Measurements from ENCODE around the gene CELF2.

The CELF2 gene

GRCh38 chr10:11237571-11237970 lies 219.9 kb downstream of the CELF2 start:
- TF ChIP-seq TAF1 (IDR thresholded peaks at IDR 0.05; ENCODE audit: borderline replicate concordance, insufficient read depth, low read length), result no peak
- TF ChIP-seq FOXP2 (optimal IDR thresholded peaks at IDR 0.05; ENCODE audit: borderline replicate concordance, extremely low read depth, extremely low read length, insufficient read depth), result no peak

- no peak for TF ChIP-seq REST (IDR thresholded peaks at IDR 0.05; ENCODE audit: insufficient read depth in 1 of 2, low read depth in 2 of 2, low read length in 2 of 2)
- no peak for TF ChIP-seq POLR2AphosphoS5 (IDR thresholded peaks at IDR 0.05; ENCODE audit: low read depth, low read length)
- TF ChIP-seq TAF1 (IDR thresholded peaks at IDR 0.05; ENCODE audit: borderline replicate concordance, insufficient read depth, low read length), result no peak
- TF ChIP-seq SIN3A (IDR thresholded peaks at IDR 0.05; ENCODE audit: borderline replicate concordance, insufficient read depth, low read length), result no peak
- no peak for TF ChIP-seq FOXP2 (optimal IDR thresholded peaks at IDR 0.05; ENCODE audit: borderline replicate concordance, extremely low read depth, extremely low read length, insufficient read depth)
These were observed 221.2 kb downstream of the CELF2 start for GRCh38 chr10:11238893-11239292.

GRCh38 chr10:11240641-11241040 lies 223.0 kb downstream of the CELF2 start:
- TF ChIP-seq TAF1 (IDR thresholded peaks at IDR 0.05; ENCODE audit: borderline replicate concordance, insufficient read depth, low read length), result no peak
- no peak for TF ChIP-seq REST (IDR thresholded peaks at IDR 0.05; ENCODE audit: insufficient read depth in 1 of 2, low read depth in 2 of 2, low read length in 2 of 2)
- no peak for TF ChIP-seq POLR2AphosphoS5 (IDR thresholded peaks at IDR 0.05; ENCODE audit: low read depth, low read length)
- no peak for TF ChIP-seq FOXP2 (optimal IDR thresholded peaks at IDR 0.05; ENCODE audit: borderline replicate concordance, extremely low read depth, extremely low read length, insufficient read depth)
- TF ChIP-seq SIN3A (IDR thresholded peaks at IDR 0.05; ENCODE audit: borderline replicate concordance, insufficient read depth, low read length), result no peak

- no peak for TF ChIP-seq POLR2AphosphoS5 (IDR thresholded peaks at IDR 0.05; ENCODE audit: low read depth, low read length)
- no peak for TF ChIP-seq REST (IDR thresholded peaks at IDR 0.05; ENCODE audit: insufficient read depth in 1 of 2, low read depth in 2 of 2, low read length in 2 of 2)
- TF ChIP-seq SIN3A (IDR thresholded peaks at IDR 0.05; ENCODE audit: borderline replicate concordance, insufficient read depth, low read length), result no peak
- no peak for TF ChIP-seq FOXP2 (optimal IDR thresholded peaks at IDR 0.05; ENCODE audit: borderline replicate concordance, extremely low read depth, extremely low read length, insufficient read depth)
- no peak for TF ChIP-seq TAF1 (IDR thresholded peaks at IDR 0.05; ENCODE audit: borderline replicate concordance, insufficient read depth, low read length)
These were observed 225.0 kb downstream of the CELF2 start for GRCh38 chr10:11242443-11243387.

GRCh38 chr10:11243425-11244222 lies 226.0 kb downstream of the CELF2 start:
- no peak for TF ChIP-seq FOXP2 (optimal IDR thresholded peaks at IDR 0.05; ENCODE audit: borderline replicate concordance, extremely low read depth, extremely low read length, insufficient read depth)
- no peak for TF ChIP-seq TAF1 (IDR thresholded peaks at IDR 0.05; ENCODE audit: borderline replicate concordance, insufficient read depth, low read length)
- no peak for TF ChIP-seq POLR2AphosphoS5 (IDR thresholded peaks at IDR 0.05; ENCODE audit: low read depth, low read length)
- no peak for TF ChIP-seq SIN3A (IDR thresholded peaks at IDR 0.05; ENCODE audit: borderline replicate concordance, insufficient read depth, low read length)
- TF ChIP-seq REST (IDR thresholded peaks at IDR 0.05; ENCODE audit: insufficient read depth in 1 of 2, low read depth in 2 of 2, low read length in 2 of 2), result no peak

Measured in PFSK-1 (cell line).